ENCODE measurements around the gene PHF2.

Gene PHF2

GRCh38 chr9:93567271-93567959, 9.0 kb upstream of the PHF2 start:
- no peak for DNase-seq (ENCODE audit: low read depth)
- peak overlapping the region; percentile 78 for H3K4me3 ChIP-seq (ENCODE audit: low read depth, low read length)
- no peak for TF ChIP-seq CTCF (IDR thresholded peaks at IDR 0.05; ENCODE audit: low read depth, low read length, missing control alignments)

GRCh38 chr9:93568169-93568568, 8.2 kb upstream of the PHF2 start:
- no peak for TF ChIP-seq CTCF (IDR thresholded peaks at IDR 0.05; ENCODE audit: low read depth, low read length, missing control alignments)
- DNase-seq (ENCODE audit: low read depth) = no peak

GRCh38 chr9:93569621-93570174, 6.7 kb upstream of the PHF2 start:
- TF ChIP-seq CTCF (IDR thresholded peaks at IDR 0.05; ENCODE audit: low read depth, low read length, missing control alignments) = no peak
- H3K4me3 ChIP-seq (ENCODE audit: low read depth, low read length) = no peak overlapping the region
- DNase-seq (ENCODE audit: low read depth) = no peak

More at GRCh38 chr9:93568169-93568568, 8.2 kb upstream of the PHF2 start:
- H3K4me3 ChIP-seq (ENCODE audit: low read depth, low read length) = no peak overlapping the region

- DNase-seq (ENCODE audit: low read depth) = no peak
- no peak overlapping the region for H3K4me3 ChIP-seq (ENCODE audit: low read depth, low read length)
- TF ChIP-seq CTCF (IDR thresholded peaks at IDR 0.05; ENCODE audit: low read depth, low read length, missing control alignments) = no peak
These were observed 4.2 kb upstream of the PHF2 start for GRCh38 chr9:93572221-93572620.

GRCh38 chr9:93572636-93573515, 3.5 kb upstream of the PHF2 start:
- TF ChIP-seq CTCF (IDR thresholded peaks at IDR 0.05; ENCODE audit: low read depth, low read length, missing control alignments) = no peak
- DNase-seq (ENCODE audit: low read depth) = no peak
- H3K4me3 ChIP-seq (ENCODE audit: low read depth, low read length) = no peak overlapping the region

- TF ChIP-seq CTCF (IDR thresholded peaks at IDR 0.05; ENCODE audit: low read depth, low read length, missing control alignments) = no peak
- DNase-seq (ENCODE audit: low read depth) = no peak
- H3K4me3 ChIP-seq (ENCODE audit: low read depth, low read length) = no peak overlapping the region
These were observed 2.9 kb upstream of the PHF2 start for GRCh38 chr9:93573516-93573828.

Measured in GM12864 (cell line).